ENCODE data around the gene SGCA.

DNA sequence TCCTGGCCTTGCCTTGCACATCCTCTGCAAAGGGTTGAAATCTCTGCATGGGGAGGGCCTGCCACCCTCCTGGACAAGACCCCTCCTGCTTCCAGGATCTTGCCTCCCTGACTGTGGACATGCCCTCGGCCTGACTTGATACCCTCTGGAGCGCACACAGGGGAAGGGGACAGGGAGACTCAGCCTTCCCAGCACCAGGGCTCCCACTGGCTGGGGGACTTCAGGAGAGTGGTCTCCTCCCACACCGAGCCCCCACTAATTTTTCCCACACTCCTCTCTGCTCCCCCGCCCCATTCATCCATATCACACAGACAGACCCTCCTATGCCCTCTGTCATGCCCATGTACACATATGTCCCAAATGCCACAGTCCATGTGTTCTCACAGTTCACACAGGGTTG, 14.3 kb downstream of the SGCA start:
- TF ChIP-seq, protein P1, sequence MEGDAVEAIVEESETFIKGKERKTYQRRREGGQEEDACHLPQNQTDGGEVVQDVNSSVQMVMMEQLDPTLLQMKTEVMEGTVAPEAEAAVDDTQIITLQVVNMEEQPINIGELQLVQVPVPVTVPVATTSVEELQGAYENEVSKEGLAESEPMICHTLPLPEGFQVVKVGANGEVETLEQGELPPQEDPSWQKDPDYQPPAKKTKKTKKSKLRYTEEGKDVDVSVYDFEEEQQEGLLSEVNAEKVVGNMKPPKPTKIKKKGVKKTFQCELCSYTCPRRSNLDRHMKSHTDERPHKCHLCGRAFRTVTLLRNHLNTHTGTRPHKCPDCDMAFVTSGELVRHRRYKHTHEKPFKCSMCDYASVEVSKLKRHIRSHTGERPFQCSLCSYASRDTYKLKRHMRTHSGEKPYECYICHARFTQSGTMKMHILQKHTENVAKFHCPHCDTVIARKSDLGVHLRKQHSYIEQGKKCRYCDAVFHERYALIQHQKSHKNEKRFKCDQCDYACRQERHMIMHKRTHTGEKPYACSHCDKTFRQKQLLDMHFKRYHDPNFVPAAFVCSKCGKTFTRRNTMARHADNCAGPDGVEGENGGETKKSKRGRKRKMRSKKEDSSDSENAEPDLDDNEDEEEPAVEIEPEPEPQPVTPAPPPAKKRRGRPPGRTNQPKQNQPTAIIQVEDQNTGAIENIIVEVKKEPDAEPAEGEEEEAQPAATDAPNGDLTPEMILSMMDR (IDR thresholded peaks at IDR 0.05; ENCODE audit: extremely low read depth in 1 of 2, insufficient read depth in 1 of 2, low read depth in 1 of 2, low read length in 2 of 2), result no peak
- no peak for TF ChIP-seq POLR2A (IDR thresholded peaks at IDR 0.05; ENCODE audit: low read depth, low read length)
- TF ChIP-seq, protein P2, sequence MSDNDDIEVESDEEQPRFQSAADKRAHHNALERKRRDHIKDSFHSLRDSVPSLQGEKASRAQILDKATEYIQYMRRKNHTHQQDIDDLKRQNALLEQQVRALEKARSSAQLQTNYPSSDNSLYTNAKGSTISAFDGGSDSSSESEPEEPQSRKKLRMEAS (IDR thresholded peaks at IDR 0.05; ENCODE audit: insufficient read depth, insufficient read length), result no peak

Data from endothelial cell of umbilical vein (primary cell).